Karpas-422 (cell line): ENCODE data around the gene VWC2L. TPM values are rescaled to one million over a fixed set of nuclear protein-coding genes. Genes with fewer than 3 reads are reported as not detected.

Source experiments
- DNase-seq: peaks from one replicate; pipeline ENCODE4 v3.0.0-alpha.2; 2015
- H2AFZ ChIP-seq: fragments of 200-600 bp; sonication (generic); 2 replicates; pipeline ENCODE4 v1.6.1; 2014; ENCODE audit warnings: antibody characterized with exemption, low read length, mixed read lengths
- H3K27ac ChIP-seq: fragments of 200-600 bp; sonication (generic); 2 replicates; pipeline ENCODE4 v1.5.1; 2014; ENCODE audit warnings: mild to moderate bottlenecking, low read length, moderate library complexity
- H3K27me3 ChIP-seq: fragments of 200-600 bp; sonication (generic); 2 replicates; pipeline ENCODE4 v1.6.1; 2014; ENCODE audit warnings: low read length, mixed read lengths
- H3K36me3 ChIP-seq: fragments of 200-600 bp; sonication (generic); 2 replicates; pipeline ENCODE4 v1.6.1; 2014; ENCODE audit warnings: low read length, mixed read lengths; ENCODE audit not compliant: insufficient read depth
- H3K4me1 ChIP-seq: fragments of 200-600 bp; sonication (generic); 2 replicates; pipeline ENCODE4 v1.6.1; 2014; ENCODE audit warnings: mild to moderate bottlenecking, low read length, mixed read lengths
- H3K4me2 ChIP-seq: fragments of 200-600 bp; sonication (generic); 2 replicates; pipeline ENCODE4 v1.6.1; 2014; ENCODE audit warnings: low read length, low read depth, mild to moderate bottlenecking; ENCODE audit not compliant: poor library complexity, severe bottlenecking
- H3K4me3 ChIP-seq: fragments of 200-600 bp; sonication (generic); 2 replicates; pipeline ENCODE4 v1.5.1; 2014; ENCODE audit warnings: mild to moderate bottlenecking, antibody characterized with exemption, low read length, mixed read lengths
- H3K79me2 ChIP-seq: fragments of 200-600 bp; sonication (generic); 2 replicates; pipeline ENCODE4 v1.6.1; 2014; ENCODE audit warnings: mild to moderate bottlenecking, low read length, mixed read lengths
- H3K9ac ChIP-seq: fragments of 200-600 bp; sonication (generic); 2 replicates; pipeline ENCODE4 v1.6.0; 2014; ENCODE audit warnings: low read length
- H3K9me2 ChIP-seq: fragments of 200-600 bp; sonication (generic), shearing (Covaris generic); replicated peaks from 2 replicates; pipeline ENCODE4 v1.6.0; 2014; ENCODE audit warnings: mild to moderate bottlenecking, low read length, moderate library complexity; ENCODE audit not compliant: insufficient read depth
- H3K9me3 ChIP-seq: fragments of 300-700, 200-600 bp; sonication (generic); 2 replicates; pipeline ENCODE4 v1.6.1; 2014; ENCODE audit warnings: low read length, mixed read lengths
- H4K20me1 ChIP-seq: fragments of 200-600 bp; sonication (generic); 2 replicates; pipeline ENCODE4 v1.6.1; 2014; ENCODE audit warnings: mild to moderate bottlenecking, antibody characterized with exemption, low read length, low read depth; ENCODE audit not compliant: insufficient read depth
- total RNA-seq: library from RNA; depleted of rRNA; stranded (reverse); fragments of >200 nt; shearing (Covaris generic); gene quantifications from 2 replicates; pipeline ENCODE4 v1.2.3, GENCODE V29; 2014; ENCODE audit warnings: low replicate concordance

Gene VWC2L
- total RNA-seq, 1 experiment from 2014 or later: not detected

DNA sequence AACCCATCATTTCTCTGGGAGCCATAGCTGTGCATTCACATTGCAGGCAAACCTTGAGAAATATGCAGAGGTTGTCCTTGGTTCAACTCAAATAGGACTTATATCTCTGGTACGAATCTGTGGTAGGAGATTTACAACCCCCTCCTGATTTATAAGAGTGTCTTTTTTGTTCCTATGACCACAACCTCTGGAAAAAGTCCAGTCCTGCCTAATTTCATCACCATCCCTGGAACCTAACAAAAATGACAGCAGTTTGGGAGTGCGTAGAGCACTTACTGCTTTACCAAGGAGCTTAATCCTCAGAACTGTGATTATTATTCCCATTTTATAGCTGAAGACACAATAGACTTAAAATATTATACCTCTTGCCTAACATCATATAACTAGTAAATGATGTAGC lies 66.5 kb downstream of the VWC2L start:
- Histone ChIP-seq H3K4me1 (no peaks in the 10 kb centered on the region), H3K79me2 (no peaks in the 10 kb centered on the region), H3K4me2 (no peak overlapping the region), H3K27me3 (no peaks in the 10 kb centered on the region), H3K4me3 (no peak overlapping the region), H4K20me1 (no peaks in the 10 kb centered on the region), H2AFZ (no peak overlapping the region), H3K27ac (no peak overlapping the region), H3K36me3 (no peaks in the 10 kb centered on the region), H3K9me2 (no peaks in the 10 kb centered on the region), H3K9ac (no peak overlapping the region), H3K9me3 (no peaks in the 10 kb centered on the region)
- no peak for DNase-seq

DNA sequence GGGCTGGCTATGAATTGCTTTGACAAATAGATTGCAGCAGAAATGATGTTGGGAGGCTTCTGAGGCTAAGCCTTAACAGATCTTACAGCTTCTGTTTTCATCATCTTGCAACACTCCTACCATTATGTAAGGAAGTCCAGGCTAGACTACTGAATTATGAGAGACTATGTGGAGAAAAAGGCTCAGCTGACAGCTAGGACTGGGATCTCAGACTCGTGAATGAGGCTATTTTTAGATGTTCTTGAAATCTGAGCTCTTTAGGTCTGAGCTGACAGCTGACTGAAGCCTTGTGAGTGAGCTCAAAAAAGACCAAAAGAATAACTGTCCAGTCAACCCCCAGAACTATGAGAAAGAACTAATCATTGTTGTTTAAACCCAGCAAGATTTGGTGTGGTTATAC lies 70.3 kb downstream of the VWC2L start:
- H2AFZ ChIP-seq: no peak overlapping the region
- H4K20me1 ChIP-seq: no peaks in the 10 kb centered on the region
- H3K9me3 ChIP-seq: no peaks in the 10 kb centered on the region
- H3K36me3 ChIP-seq: no peaks in the 10 kb centered on the region
- no peak overlapping the region for H3K4me3 ChIP-seq
- H3K27me3 ChIP-seq: no peaks in the 10 kb centered on the region
- H3K79me2 ChIP-seq: no peaks in the 10 kb centered on the region
- DNase-seq: no peak
- H3K27ac ChIP-seq: no peak overlapping the region
- H3K9me2 ChIP-seq: no peaks in the 10 kb centered on the region
- H3K4me1 ChIP-seq: no peaks in the 10 kb centered on the region
- H3K4me2 ChIP-seq: no peak overlapping the region
- H3K9ac ChIP-seq: no peak overlapping the region

DNA sequence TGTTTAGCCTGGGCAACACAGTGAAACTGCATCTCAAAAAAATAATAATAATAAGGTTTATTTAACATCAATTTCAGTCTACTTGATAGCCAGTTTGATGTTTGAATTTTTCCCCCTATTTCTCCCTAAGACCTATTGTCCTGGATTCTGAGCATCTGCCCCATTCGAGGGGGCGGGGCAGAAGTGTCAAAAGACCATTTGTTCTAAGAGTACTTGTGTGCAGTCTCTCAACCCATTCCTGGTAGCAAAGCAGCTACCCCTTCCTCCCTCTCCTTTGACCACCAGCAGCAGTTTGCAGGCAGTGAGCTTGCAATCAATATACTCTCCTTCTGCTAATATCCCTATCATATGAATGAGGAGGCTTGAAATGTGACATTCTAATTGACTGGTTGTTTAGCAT lies 71.9 kb downstream of the VWC2L start:
- H3K4me1 ChIP-seq: no peaks in the 10 kb centered on the region
- H3K27ac ChIP-seq: no peak overlapping the region
- no peaks in the 10 kb centered on the region for H3K9me3 ChIP-seq
- H3K27me3 ChIP-seq: no peaks in the 10 kb centered on the region
- no peak overlapping the region for H3K9ac ChIP-seq
- H2AFZ ChIP-seq: no peak overlapping the region
- H3K4me3 ChIP-seq: no peak overlapping the region
- DNase-seq: no peak
- no peaks in the 10 kb centered on the region for H3K36me3 ChIP-seq
- H3K4me2 ChIP-seq: no peak overlapping the region
- no peaks in the 10 kb centered on the region for H3K9me2 ChIP-seq
- no peaks in the 10 kb centered on the region for H4K20me1 ChIP-seq
- no peaks in the 10 kb centered on the region for H3K79me2 ChIP-seq

DNA sequence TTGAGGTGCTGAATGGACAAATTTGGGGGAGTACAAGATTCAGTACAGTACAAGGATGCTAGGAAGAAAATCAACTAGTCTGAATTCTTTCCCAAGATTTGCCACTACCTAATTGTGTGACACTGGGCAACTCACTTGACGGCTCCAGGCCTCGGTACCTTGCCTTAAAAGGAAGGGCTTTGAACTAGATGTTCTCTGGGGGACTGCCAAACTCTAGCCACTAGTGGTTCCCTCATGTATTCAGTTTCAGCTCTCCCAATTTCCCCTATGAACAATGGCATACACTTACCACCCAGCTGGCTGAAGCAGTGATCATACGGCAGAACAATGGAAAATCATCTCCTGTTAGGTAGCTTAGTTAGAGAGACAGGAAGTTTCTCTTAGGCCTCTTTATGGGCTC lies 73.4 kb downstream of the VWC2L start:
- DNase-seq: no peak
- Histone ChIP-seq H3K9me2 (no peaks in the 10 kb centered on the region), H3K79me2 (no peaks in the 10 kb centered on the region), H3K4me2 (no peak overlapping the region), H3K9me3 (no peaks in the 10 kb centered on the region), H3K4me3 (no peak overlapping the region), H4K20me1 (no peaks in the 10 kb centered on the region), H3K9ac (no peak overlapping the region), H3K27me3 (no peaks in the 10 kb centered on the region), H3K36me3 (no peaks in the 10 kb centered on the region), H2AFZ (no peak overlapping the region), H3K27ac (no peak overlapping the region), H3K4me1 (no peaks in the 10 kb centered on the region)

DNA sequence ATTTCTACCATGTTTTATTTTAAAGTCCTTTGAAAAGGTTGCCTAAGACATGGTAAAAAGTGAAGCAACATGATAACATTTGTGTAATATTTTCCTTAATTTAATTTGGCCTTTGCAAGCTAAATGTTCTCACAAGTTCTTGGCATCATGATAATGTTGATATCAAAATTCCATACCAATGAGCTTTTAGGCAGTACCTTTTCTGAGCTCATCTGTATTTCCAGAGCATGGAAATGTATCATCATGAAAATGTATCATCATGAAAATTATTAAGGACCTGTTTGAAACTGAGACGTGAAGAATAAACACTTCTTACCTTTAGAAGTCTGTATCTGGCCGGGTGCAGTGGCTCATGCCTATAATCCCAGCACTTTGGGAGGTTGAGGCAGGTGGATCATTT lies 73.8 kb downstream of the VWC2L start:
- Histone ChIP-seq H3K79me2 (no peaks in the 10 kb centered on the region), H3K27ac (no peak overlapping the region), H3K9me2 (no peaks in the 10 kb centered on the region), H4K20me1 (no peaks in the 10 kb centered on the region), H3K4me1 (no peaks in the 10 kb centered on the region), H3K27me3 (no peaks in the 10 kb centered on the region), H3K36me3 (no peaks in the 10 kb centered on the region), H2AFZ (no peak overlapping the region), H3K4me3 (no peak overlapping the region), H3K9ac (no peak overlapping the region), H3K9me3 (no peaks in the 10 kb centered on the region), H3K4me2 (no peak overlapping the region)
- no peak for DNase-seq

DNA sequence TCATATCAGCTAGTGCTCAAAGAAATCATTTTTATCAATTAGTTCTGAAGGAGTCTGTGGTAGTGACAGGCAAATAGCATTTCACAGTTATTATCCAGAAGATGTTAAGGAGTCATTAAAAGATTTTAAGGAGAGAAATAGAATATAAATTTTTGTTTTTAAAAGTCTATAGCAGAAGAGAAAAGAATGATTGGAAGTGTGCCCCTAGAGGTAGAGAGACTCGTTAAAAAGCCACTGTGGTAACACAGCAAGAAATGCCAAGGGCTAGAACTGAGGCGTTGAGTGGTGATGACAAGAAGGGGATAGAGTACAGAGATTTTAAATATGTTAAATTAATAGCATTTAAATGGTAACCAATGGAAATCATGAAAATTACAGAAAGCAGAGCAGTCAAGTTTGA lies 78.3 kb downstream of the VWC2L start:
- Histone ChIP-seq H3K36me3 (no peaks in the 10 kb centered on the region), H2AFZ (no peak overlapping the region), H3K27me3 (no peaks in the 10 kb centered on the region), H3K9ac (no peak overlapping the region), H3K9me3 (no peaks in the 10 kb centered on the region), H3K79me2 (no peaks in the 10 kb centered on the region), H3K9me2 (no peaks in the 10 kb centered on the region), H3K27ac (no peak overlapping the region), H3K4me2 (no peak overlapping the region), H3K4me1 (no peaks in the 10 kb centered on the region), H4K20me1 (no peaks in the 10 kb centered on the region), H3K4me3 (no peak overlapping the region)
- DNase-seq: no peak

DNA sequence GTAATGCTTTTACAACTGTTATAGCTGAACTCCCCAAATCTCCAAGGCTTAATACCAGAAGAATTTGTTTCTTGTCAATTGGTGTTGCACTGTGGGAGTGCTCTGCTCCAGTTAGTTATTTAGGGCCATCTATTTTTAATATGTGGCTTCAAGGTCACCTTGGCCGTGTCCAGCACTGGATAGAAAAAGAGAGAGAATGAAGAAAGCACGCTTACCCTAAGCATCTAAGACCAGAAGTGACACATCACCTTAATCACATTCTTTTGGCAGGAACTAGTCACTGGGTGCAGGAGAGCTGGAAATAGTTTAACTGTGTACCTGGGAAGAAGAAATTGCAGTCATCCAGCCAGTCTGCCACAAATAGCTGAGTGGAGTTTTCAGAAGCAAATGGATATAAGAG lies 78.8 kb downstream of the VWC2L start:
- Histone ChIP-seq H3K36me3 (no peaks in the 10 kb centered on the region), H3K79me2 (no peaks in the 10 kb centered on the region), H3K27me3 (no peaks in the 10 kb centered on the region), H3K4me1 (no peaks in the 10 kb centered on the region), H3K4me2 (no peak overlapping the region), H3K9me3 (no peaks in the 10 kb centered on the region), H2AFZ (no peak overlapping the region), H3K9ac (no peak overlapping the region), H3K9me2 (no peaks in the 10 kb centered on the region), H4K20me1 (no peaks in the 10 kb centered on the region), H3K27ac (no peak overlapping the region), H3K4me3 (no peak overlapping the region)
- DNase-seq: no peak

DNA sequence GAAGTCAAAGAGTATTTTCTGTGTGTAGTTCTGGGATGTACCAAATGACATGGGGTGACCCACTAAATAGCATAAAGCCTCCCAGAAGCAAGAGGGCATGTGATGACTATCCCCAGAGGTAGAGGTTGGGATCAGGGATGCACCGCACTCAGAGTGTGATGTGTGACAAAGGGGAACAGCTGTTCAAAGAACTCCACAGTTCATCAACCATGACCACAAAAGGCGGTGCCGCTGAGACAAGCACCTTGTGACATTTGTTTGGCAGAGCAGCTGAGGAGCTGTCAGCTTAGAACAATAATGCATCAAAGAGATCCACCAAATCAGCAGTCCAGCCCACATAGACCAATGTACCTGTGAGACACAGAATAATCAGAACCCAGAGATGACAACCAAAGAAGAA lies 81.3 kb downstream of the VWC2L start:
- no peak overlapping the region for H3K27ac ChIP-seq
- H3K36me3 ChIP-seq: no peaks in the 10 kb centered on the region
- no peaks in the 10 kb centered on the region for H3K79me2 ChIP-seq
- H4K20me1 ChIP-seq: no peaks in the 10 kb centered on the region
- DNase-seq: no peak
- no peaks in the 10 kb centered on the region for H3K4me1 ChIP-seq
- H3K9ac ChIP-seq: no peak overlapping the region
- H3K9me2 ChIP-seq: no peaks in the 10 kb centered on the region
- H3K4me3 ChIP-seq: no peak overlapping the region
- H3K4me2 ChIP-seq: no peak overlapping the region
- no peaks in the 10 kb centered on the region for H3K27me3 ChIP-seq
- no peaks in the 10 kb centered on the region for H3K9me3 ChIP-seq
- H2AFZ ChIP-seq: no peak overlapping the region

DNA sequence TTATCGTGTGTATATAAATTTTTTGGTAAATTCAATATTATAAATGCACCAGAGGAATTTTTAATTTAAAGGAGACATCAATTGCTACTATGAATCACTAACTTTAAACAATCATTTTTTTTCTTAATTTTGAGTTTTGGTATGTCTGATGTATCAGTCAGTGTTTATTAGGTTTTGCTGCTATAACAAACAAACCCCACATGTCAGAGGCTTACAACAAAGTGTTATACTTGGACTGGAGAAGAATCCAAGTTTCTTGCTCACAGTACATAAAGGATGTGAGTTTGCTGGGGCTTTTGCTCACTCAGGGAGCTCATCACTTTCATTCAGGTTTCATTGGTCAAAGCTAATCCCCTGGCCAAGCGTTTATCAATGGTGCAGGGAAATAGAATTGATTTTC lies 81.8 kb downstream of the VWC2L start:
- no peaks in the 10 kb centered on the region for H3K9me2 ChIP-seq
- no peaks in the 10 kb centered on the region for H3K4me1 ChIP-seq

More for the DNA sequence above, 81.8 kb downstream of the VWC2L start:
- Histone ChIP-seq H3K79me2 (no peaks in the 10 kb centered on the region), H3K9me3 (no peaks in the 10 kb centered on the region), H3K36me3 (no peaks in the 10 kb centered on the region), H3K27ac (no peak overlapping the region), H3K4me3 (no peak overlapping the region), H4K20me1 (no peaks in the 10 kb centered on the region), H3K27me3 (no peaks in the 10 kb centered on the region), H3K9ac (no peak overlapping the region), H3K4me2 (no peak overlapping the region), H2AFZ (no peak overlapping the region)
- DNase-seq: no peak
